ENCODE data around the gene CUEDC1.

DNA sequence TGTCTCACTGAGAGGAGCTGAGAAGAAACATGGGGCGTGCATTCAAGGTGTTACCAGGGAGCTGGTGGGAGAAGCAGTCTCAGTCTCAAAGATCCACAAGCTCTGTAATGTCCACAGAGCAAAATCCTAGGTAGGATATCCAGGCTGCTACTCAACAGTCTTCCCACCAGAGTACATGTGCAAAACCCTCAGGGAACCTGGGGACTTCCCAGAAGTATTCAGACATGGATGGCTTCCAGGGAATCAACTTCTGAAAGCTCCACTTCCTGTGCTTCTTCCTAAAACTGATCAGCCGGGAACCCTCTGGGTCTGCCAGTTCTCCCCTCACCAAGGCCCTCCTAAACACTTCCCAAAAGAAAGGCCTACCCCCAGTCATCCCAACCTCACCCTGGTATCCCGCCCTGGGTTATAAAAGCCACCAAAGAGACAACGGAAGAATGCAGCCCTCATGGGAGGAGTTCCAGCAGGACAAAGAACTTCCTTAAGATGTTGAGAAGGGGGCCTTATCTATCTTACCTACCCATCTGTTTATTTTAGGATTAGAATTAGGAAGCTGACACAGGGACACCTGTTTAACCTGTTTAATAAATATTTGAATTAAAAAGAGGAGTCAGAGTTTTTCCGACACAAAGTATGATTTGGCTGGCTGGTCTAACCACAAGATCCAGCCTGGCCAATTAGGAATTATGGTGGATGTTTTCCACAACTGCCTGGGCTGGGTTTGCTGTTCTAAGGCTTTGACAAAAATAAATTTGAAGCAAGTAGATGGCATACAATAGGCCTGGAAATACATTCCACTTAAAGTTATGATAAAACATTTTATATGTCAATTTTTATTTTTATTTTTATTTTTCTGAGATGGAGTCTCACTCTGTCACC lies 37.0 kb downstream of the CUEDC1 start:
- no peak for TF ChIP-seq MXI1 (IDR thresholded peaks at IDR 0.05; ENCODE audit: borderline replicate concordance, low read depth, low read length)
- TF ChIP-seq, protein P1, sequence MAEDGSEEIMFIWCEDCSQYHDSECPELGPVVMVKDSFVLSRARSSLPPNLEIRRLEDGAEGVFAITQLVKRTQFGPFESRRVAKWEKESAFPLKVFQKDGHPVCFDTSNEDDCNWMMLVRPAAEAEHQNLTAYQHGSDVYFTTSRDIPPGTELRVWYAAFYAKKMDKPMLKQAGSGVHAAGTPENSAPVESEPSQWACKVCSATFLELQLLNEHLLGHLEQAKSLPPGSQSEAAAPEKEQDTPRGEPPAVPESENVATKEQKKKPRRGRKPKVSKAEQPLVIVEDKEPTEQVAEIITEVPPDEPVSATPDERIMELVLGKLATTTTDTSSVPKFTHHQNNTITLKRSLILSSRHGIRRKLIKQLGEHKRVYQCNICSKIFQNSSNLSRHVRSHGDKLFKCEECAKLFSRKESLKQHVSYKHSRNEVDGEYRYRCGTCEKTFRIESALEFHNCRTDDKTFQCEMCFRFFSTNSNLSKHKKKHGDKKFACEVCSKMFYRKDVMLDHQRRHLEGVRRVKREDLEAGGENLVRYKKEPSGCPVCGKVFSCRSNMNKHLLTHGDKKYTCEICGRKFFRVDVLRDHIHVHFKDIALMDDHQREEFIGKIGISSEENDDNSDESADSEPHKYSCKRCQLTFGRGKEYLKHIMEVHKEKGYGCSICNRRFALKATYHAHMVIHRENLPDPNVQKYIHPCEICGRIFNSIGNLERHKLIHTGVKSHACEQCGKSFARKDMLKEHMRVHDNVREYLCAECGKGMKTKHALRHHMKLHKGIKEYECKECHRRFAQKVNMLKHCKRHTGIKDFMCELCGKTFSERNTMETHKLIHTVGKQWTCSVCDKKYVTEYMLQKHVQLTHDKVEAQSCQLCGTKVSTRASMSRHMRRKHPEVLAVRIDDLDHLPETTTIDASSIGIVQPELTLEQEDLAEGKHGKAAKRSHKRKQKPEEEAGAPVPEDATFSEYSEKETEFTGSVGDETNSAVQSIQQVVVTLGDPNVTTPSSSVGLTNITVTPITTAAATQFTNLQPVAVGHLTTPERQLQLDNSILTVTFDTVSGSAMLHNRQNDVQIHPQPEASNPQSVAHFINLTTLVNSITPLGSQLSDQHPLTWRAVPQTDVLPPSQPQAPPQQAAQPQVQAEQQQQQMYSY (CRISPR knock-in tag; IDR thresholded peaks at IDR 0.05) = no peak
- no peak for TF ChIP-seq PITX1 (CRISPR knock-in tag; IDR thresholded peaks at IDR 0.05)

Data from HepG2 (cell line).